ELR (cell line): Measurements from ENCODE around the gene KRT5.
A peak's percentile ranks its signal among the peaks of the same experiment; 100 is the strongest.

Source experiments
- DNase-seq: peaks from one replicate; pipeline ENCODE4 v3.0.0-alpha.2; 2015; ENCODE audit warnings: low read depth

KRT5 gene

GRCh38 chr12:52537101-52537500, 16.9 kb upstream of the KRT5 start:
- no peak for DNase-seq

GRCh38 chr12:52535574-52535973, 15.4 kb upstream of the KRT5 start:
- DNase-seq: no peak

- no peak for DNase-seq
These were observed 14.3 kb upstream of the KRT5 start for GRCh38 chr12:52534482-52534881.

GRCh38 chr12:52533686-52534470, 13.7 kb upstream of the KRT5 start:
- DNase-seq: no peak

- no peak for DNase-seq
These were observed 12.4 kb upstream of the KRT5 start for GRCh38 chr12:52532636-52533035.

GRCh38 chr12:52531566-52532300, 11.5 kb upstream of the KRT5 start:
- DNase-seq: no peak

GRCh38 chr12:52530905-52531304, 10.7 kb upstream of the KRT5 start:
- no peak for DNase-seq

GRCh38 chr12:52530366-52530765, 10.2 kb upstream of the KRT5 start:
- DNase-seq: no peak

- DNase-seq: no peak
These were observed 9.7 kb upstream of the KRT5 start for GRCh38 chr12:52529846-52530245.

GRCh38 chr12:52529417-52529816, 9.2 kb upstream of the KRT5 start:
- DNase-seq: no peak

- no peak for DNase-seq
These were observed 8.5 kb upstream of the KRT5 start for GRCh38 chr12:52528641-52529143.

- DNase-seq: no peak
These were observed 7.1 kb upstream of the KRT5 start for GRCh38 chr12:52527121-52527800.

- no peak for DNase-seq
These were observed 6.3 kb upstream of the KRT5 start for GRCh38 chr12:52526511-52526951.

GRCh38 chr12:52525661-52526499, 5.7 kb upstream of the KRT5 start:
- no peak for DNase-seq

- DNase-seq: peak; percentile 8
These were observed 4.9 kb upstream of the KRT5 start for GRCh38 chr12:52524898-52525591.

- no peak for DNase-seq
These were observed 4.2 kb upstream of the KRT5 start for GRCh38 chr12:52524241-52524897.

GRCh38 chr12:52523824-52524223, 3.6 kb upstream of the KRT5 start:
- DNase-seq: peak; percentile 25

GRCh38 chr12:52522346-52523011, 2.3 kb upstream of the KRT5 start:
- peak; percentile 3 for DNase-seq

- DNase-seq: peak; percentile 66
These were observed 1.5 kb upstream of the KRT5 start for GRCh38 chr12:52521568-52522266.
